ENCODE results near the gene YIPF4.

YIPF4 gene

GRCh38 chr2:32258242-32258641 is 19.5 kb upstream of the YIPF4 start:
- Mint-ChIP-seq H3K27ac (no peak overlapping the region), H3K4me3 (no peak overlapping the region), H3K9me3 (no peaks in the 10 kb centered on the region), H3K36me3 (ENCODE audit: low read depth) (no peaks in the 10 kb centered on the region), H3K27me3 (ENCODE audit: low read depth, poor library complexity) (peaks cover 21% of the 10 kb centered on the region), H3K4me1 (no peaks in the 10 kb centered on the region)
- TF ChIP-seq CTCF (IDR thresholded peaks at IDR 0.05): no peak
- no peak for DNase-seq

GRCh38 chr2:32260376-32260775 is 17.3 kb upstream of the YIPF4 start:
- Mint-ChIP-seq H3K4me3 (no peak overlapping the region), H3K36me3 (ENCODE audit: low read depth) (no peaks in the 10 kb centered on the region), H3K9me3 (no peaks in the 10 kb centered on the region), H3K4me1 (no peaks in the 10 kb centered on the region), H3K27me3 (ENCODE audit: low read depth, poor library complexity) (peaks cover 43% of the 10 kb centered on the region), H3K27ac (no peak overlapping the region)
- TF ChIP-seq CTCF (IDR thresholded peaks at IDR 0.05): no peak
- no peak for DNase-seq

GRCh38 chr2:32262105-32262504 is 15.6 kb upstream of the YIPF4 start:
- TF ChIP-seq CTCF (IDR thresholded peaks at IDR 0.05): no peak
- no peaks in the 10 kb centered on the region for H3K4me1 Mint-ChIP-seq
- H3K27ac Mint-ChIP-seq: no peak overlapping the region
- no peaks in the 10 kb centered on the region for H3K36me3 Mint-ChIP-seq (ENCODE audit: low read depth)
- H3K9me3 Mint-ChIP-seq: no peaks in the 10 kb centered on the region
- no peak for DNase-seq
- no peak overlapping the region for H3K4me3 Mint-ChIP-seq
- H3K27me3 Mint-ChIP-seq (ENCODE audit: low read depth, poor library complexity): peaks cover 54% of the 10 kb centered on the region

GRCh38 chr2:32264422-32265105 is 13.1 kb upstream of the YIPF4 start, which contains the start of gene NLRC4:
Gene NLRC4, minus strand, starts transcription at chr2:32264886. Its CDS starts 8,111 bp downstream, at chr2:32256775.
- no peak within 1 kb of the TSS for H3K4me3 Mint-ChIP-seq
- H3K27me3 Mint-ChIP-seq (ENCODE audit: low read depth, poor library complexity): peaks cover 56% of the 10 kb centered on the region
- no peaks in the 10 kb centered on the region for H3K9me3 Mint-ChIP-seq
- TF ChIP-seq CTCF (IDR thresholded peaks at IDR 0.05): no peak
- H3K27ac Mint-ChIP-seq: no peak within 1 kb of the TSS
- DNase-seq: no peak
- no peaks in the 10 kb centered on the region for H3K36me3 Mint-ChIP-seq (ENCODE audit: low read depth)
- no peaks in the 10 kb centered on the region for H3K4me1 Mint-ChIP-seq

- no peak for TF ChIP-seq CTCF (IDR thresholded peaks at IDR 0.05)
- Mint-ChIP-seq H3K4me3 (no peak overlapping the region), H3K4me1 (peaks cover 6% of the 10 kb centered on the region), H3K9me3 (no peaks in the 10 kb centered on the region), H3K27ac (no peak overlapping the region), H3K36me3 (ENCODE audit: low read depth) (no peaks in the 10 kb centered on the region), H3K27me3 (ENCODE audit: low read depth, poor library complexity) (peaks cover 67% of the 10 kb centered on the region)
- DNase-seq: no peak
Observed at GRCh38 chr2:32271063-32271462, 6.6 kb upstream of the YIPF4 start.

- peaks cover 8% of the 10 kb centered on the region for H3K4me1 Mint-ChIP-seq
Observed at GRCh38 chr2:32272279-32272678, 5.4 kb upstream of the YIPF4 start.

More at GRCh38 chr2:32272279-32272678, 5.4 kb upstream of the YIPF4 start:
- Mint-ChIP-seq H3K27me3 (ENCODE audit: low read depth, poor library complexity) (peaks cover 62% of the 10 kb centered on the region), H3K4me3 (no peak overlapping the region), H3K9me3 (no peaks in the 10 kb centered on the region), H3K36me3 (ENCODE audit: low read depth) (no peaks in the 10 kb centered on the region), H3K27ac (no peak overlapping the region)
- no peak for TF ChIP-seq CTCF (IDR thresholded peaks at IDR 0.05)
- DNase-seq: no peak

All from nephron progenitor cell (in vitro differentiated cells).